Left ventricle myocardium superior (tissue), 1 donor: ENCODE data around the gene RIMS3. TPM values are rescaled to one million over a fixed set of nuclear protein-coding genes. Genes with fewer than 3 reads are reported as not detected.

Experiments
- ATAC-seq: fragments of 200-7000 bp; cut with Tn5 transposase; one replicate; pipeline ENCODE4 v1.9.1; 2020; ENCODE audit warnings: mild to moderate bottlenecking, moderate library complexity
- DNase-seq: peaks from one replicate; pipeline ENCODE4 v3.0.0-alpha.2; 2020
- intact Hi-C: fragments of 100-400 bp; cut with micrococcal nuclease; formaldehyde crosslinking; loops from one replicate; pipeline ENCODE4 v1.11.0; 2022
- total RNA-seq: library from RNA; stranded (reverse); fragmentation: NEBNext Ultra II Directional; extraction: Animal tissue kit (Norgen Biotek cat#: 25700); gene quantifications from one replicate; pipeline ENCODE4 v1.2.1, GENCODE V29; 2021
- donor health status: DM: no; HTN: yes; CAD: no; lungs with severe emphysema.

The RIMS3 gene
- total RNA-seq, 1 donor from 2014 or later = 0.92 TPM

DNA sequence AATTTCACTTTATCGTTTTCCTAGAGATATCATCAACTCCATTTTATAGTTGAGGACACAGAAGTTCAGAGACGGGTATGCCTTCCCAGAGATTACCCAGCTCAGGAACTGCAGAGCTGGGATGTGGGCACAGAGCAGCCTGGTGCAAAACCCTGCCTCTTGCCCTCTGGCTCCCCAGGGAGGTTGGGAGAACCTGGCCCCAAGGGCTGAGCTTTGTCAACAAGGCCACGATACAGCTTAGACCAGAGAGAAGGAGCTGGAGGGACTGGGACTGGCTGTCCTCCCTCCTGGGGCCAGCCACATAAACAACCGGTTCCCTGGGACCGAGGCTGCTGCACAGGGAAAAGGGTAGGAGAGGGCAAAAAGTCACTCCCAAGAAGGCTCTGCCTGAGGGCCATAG is 3.8 kb downstream of the RIMS3 start:
- intact Hi-C loops = loop anchor here (10.0 kb wide), 1 partner anchor 47 kb away; no protein-coding TSS in a partner anchor
- DNase-seq (no peak), ATAC-seq (no peak)

DNA sequence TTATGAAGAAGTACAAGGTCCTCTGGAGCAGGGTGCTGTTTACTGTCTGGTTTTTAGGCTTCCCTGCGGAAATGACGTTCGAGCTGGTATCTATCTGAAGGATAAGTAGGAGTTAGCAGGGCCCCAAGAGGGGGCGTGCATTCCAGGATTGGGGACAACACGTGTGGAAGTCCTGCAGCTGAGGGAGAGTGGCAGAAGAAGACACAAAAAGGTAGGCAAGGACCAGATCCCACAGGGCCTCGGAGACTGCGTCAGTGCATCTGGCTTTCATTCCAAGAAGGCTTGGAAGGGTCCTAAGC is 5.9 kb downstream of the RIMS3 start:
- no peak for ATAC-seq
- no peak for DNase-seq
- intact Hi-C loops = no loop called here

DNA sequence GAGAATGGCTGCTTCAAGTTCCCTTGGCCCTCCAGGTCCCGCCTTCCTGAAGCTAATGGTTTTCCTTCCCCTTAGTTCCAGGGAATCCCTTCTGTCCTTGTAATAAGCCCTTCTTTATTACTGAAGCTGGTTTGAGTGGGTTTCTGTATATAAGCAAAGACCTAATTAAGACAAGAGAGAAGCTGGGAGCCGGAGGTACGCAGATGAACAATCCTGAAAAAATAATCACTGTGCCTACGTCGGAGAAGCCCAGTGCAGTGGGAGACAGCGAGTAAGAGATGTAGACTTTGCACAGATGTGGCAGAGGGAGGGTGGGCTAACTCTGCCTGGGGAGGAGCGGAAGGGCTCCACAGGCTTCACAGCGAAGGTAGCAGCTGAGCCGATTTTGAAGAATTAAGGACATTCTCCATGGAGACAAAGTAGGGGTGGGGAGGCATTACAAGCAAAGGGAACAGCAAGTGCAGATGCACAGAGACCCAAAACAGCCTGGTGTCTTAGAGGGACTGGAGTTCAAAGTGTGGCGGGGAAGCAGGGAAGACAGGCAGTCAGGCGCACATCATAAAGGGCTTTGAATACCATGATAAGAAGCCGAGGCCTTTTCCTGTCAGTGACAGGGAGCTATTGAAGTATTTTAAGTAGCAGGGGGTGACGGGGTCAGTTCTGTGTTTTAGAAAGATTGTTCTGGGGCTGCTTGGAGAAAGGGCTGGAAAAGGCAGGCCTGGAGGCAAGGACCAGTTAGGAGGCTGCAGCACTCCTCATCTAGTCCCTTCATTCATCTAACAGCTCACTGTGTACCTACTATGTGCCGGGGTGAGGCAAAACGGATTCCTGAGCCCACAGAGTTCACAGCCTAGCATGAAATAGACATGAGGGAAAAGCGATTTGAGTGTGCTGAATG is 6.5 kb downstream of the RIMS3 start:
- no peak for ATAC-seq
- no peak for DNase-seq
- intact Hi-C loops = no loop called here

DNA sequence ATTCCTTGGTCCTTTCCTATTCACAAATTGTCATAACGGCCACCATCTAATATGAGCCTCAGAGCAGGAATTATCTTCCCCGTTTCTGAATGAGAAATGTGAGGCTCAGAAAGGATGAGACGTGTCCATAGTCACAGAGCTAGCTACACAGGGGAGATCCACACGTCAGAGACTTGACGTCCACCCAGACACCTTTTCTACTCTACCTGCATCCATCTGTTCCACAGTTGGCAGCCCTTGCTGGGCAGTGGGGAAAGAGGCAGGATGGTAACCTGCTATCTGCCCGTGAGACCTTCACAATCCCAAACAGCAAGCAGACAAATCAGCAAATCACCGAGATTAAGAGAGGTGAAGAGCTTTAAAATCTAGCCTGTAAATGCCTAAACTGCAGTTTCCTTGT is 8.4 kb downstream of the RIMS3 start:
- intact Hi-C loops = no loop called here
- DNase-seq (no peak), ATAC-seq (no peak)

DNA sequence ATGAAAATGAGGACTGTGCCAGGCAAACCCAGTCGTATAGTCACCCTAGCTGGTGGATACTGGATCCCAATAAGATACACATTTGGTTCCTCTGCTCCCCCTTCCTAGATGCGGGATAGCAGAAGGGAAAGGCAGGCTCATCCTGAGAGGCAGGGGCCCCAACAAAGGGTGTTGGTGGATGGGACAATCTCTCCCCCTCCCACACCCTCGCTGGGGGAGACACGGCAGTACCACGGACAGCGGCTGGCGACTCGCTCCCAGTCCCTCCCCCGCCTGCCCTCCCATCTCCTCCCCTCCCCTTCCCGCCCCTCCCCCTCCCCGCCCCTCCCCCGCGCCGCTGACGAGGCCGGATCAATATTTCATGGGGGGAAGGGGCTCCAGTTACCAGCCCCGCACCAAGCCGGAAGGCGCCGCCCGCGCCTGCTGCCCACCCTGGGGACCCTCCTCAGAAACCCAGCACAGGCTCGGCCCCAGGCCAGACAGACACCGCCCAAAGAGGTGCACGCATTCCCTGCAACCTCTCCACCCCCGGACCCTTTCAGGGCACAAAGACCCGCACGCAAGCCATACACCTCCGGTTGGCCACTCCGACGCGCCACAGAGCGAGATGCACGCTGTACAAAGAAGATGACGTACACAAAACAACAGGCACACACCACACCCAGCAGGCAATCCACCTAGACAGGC is 11.5 kb downstream of the RIMS3 start:
- intact Hi-C loops = no loop called here
- ATAC-seq = no peak

DNA sequence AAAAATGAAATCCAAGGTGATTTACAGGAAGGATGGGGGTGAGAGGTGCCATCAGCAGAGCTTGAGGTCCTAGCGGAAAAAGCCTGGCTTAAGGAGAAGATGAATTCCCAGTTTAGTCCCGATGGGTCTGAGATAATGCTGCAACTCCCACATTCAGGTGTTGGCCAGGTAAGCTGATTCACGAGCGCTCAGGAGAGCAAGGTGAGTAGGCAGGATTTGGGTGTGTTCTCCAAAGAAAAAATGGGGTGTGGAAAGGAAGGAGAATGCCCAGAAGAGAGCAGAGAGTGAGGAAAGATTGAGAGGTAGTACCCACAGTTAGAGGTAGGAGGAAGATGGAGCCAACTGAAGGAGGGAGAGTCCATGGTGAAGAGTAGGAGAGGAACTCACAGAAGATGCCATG is 12.5 kb downstream of the RIMS3 start:
- no peak for DNase-seq
- intact Hi-C loops = no loop called here
- no peak for ATAC-seq

More for the DNA sequence above, 11.5 kb downstream of the RIMS3 start:
- DNase-seq = no peak

DNA sequence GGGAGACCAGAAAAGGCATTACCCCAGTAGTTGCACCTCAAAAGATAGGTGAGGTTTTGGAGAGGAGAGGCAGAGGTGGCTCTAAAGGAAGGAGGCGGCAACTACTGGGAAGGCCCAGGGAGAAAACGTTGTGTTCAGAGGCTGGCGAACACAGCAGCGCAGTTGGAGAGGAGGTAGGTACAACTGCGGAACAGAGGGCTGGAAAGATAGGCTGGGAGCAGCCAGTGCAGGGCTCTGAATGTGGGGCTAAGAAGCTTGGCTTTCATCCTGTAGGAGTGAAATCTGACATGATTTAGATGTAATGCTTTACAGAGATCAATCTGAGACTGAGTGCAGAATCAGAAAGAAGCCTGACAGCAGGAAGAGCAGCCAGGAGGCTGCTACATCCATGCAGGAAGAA is 13.0 kb downstream of the RIMS3 start:
- no peak for ATAC-seq
- no peak for DNase-seq
- intact Hi-C loops = no loop called here

DNA sequence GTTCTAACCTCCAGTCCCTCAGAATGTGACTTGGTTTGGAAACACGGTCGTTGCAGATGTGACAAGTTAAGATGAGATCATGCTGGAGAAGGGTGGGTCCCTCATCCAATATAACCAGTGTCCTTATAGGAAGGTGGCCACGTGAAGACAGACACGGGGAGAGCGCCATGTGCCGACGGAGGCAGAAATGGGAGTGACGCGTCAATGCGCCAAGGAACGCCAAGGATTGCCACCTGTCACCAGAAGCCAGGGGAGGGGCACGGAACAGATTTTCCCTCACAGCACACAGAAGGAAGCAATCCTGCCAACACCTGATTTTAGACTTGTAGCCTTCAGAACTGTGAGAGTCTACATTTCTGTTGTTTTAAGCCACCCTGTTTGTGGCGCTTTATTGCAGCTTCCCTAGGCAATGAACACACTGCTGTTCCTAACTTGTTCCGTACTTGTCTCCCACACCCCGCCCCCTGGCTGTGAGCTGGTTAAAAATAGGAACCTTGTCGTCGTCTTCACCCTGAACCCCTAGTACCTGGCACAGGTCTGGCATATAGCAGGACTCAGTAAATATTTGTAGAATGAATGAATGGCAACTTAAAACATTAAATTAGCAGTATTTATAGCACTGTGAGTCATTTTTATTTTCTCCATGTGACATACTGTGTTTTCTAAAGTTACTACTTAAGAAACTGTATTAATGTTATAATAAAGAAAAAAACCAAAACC is 14.2 kb downstream of the RIMS3 start:
- ATAC-seq (peak; percentile 91), DNase-seq (peak; percentile 62)
- intact Hi-C loops = no loop called here

DNA sequence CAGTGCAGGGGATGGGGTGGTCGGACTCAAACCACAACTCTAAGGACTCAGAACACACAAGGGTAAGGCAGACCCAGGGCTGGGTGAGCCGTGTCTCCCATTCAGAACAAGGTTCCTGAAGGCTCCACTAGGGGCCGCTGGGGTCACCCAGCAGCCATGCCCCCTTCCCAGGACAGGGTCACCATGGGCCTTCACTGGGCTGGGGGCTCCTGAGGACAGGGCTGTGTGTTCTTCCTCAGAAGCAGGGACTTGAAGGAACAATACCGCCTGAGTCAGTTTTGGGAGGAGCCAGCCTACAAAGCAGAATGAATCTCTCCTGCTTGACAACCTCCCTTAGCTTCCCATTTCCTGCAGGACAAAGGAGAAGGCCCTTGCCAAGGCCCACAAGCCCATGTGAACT is 15.4 kb downstream of the RIMS3 start:
- peak; percentile 15 for ATAC-seq
- intact Hi-C loops = no loop called here
- no peak for DNase-seq

DNA sequence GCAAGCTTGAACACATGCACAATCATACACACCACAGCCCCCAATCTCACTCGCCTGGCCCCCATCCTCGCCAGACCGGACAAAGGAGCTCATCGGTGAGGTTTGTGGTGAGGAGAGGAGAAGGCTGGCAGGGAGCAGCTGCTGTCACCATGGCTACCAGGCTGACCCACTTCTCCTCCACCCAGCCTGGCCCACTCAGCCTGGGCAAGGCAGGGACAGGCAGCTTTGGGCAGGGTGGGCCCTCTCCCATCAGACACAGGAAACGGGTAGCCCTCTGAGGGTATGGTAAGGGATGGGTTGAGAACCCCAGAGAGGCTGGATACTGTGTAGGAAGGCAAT is 15.9 kb downstream of the RIMS3 start:
- intact Hi-C loops = no loop called here
- no peak for ATAC-seq
- DNase-seq = no peak

DNA sequence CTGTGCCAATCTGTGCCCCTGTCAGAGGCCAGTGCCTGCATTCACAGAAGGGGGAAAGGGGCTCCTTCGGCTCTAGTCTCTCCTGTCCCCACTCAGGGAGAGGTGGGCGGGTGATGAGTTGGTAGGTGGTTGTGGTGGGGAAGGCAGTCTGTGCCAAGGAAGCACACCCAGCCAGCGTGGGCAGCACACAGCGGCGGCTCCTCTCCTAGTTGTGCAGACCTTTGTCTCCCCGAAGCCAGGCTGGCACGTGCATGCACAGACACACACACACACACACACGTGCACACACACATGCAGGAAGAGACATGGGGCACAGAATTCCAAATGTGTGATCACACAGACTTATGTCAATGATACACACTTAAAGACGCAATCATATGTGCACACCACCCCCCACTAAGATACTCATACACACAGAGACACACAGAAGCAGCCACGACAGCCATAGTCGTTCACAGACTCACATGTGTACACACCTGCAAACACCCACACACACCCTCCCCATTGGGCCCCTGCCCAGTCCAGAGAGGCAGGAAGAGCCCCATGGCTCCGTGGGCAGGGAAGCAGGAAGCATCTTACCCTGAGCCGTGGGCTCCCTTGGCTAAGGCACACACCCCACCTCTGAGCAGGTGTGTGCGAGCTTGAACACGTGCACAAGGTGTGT is 16.4 kb downstream of the RIMS3 start:
- ATAC-seq (no peak), DNase-seq (no peak)
- intact Hi-C loops = no loop called here

DNA sequence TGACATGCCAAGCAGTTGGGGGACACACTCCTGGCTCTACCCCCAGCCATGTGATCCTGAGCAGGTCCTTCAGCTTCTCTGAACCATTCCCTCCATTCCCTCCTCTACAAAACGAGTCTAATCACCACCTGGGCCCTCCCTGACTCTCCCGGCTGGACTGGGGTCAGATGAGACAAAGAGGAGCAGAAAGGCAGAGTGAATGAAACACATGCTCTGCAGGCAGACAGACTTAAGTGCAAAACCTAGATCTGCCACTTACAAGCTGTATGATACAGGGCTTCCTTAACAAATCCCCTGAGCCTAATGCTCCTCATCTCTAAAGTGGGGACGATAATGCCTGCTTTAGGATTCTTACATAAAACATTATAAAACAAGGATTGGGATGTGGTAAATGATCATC is 17.3 kb downstream of the RIMS3 start:
- no peak for ATAC-seq
- DNase-seq = no peak
- intact Hi-C loops = no loop called here

DNA sequence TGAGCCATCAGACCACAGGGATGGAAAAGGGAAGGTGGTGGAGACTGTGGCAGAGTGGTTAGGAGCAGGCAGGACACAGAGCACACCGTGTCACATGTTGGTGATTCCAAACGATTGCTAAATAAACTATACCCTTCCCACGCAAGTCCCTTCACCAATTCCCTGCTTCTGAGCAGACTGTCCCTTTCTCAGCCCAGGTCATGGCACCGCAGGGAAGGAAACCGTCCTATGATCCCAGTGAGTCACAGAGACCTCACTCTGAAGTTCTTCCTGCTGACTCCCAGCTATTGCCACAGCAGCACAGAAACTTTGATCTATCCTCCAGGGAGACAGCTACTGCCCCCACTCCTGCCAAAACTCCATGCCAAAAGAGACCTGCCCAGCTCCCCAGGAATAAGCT is 19.2 kb downstream of the RIMS3 start:
- DNase-seq (no peak), ATAC-seq (no peak)
- intact Hi-C loops = no loop called here

DNA sequence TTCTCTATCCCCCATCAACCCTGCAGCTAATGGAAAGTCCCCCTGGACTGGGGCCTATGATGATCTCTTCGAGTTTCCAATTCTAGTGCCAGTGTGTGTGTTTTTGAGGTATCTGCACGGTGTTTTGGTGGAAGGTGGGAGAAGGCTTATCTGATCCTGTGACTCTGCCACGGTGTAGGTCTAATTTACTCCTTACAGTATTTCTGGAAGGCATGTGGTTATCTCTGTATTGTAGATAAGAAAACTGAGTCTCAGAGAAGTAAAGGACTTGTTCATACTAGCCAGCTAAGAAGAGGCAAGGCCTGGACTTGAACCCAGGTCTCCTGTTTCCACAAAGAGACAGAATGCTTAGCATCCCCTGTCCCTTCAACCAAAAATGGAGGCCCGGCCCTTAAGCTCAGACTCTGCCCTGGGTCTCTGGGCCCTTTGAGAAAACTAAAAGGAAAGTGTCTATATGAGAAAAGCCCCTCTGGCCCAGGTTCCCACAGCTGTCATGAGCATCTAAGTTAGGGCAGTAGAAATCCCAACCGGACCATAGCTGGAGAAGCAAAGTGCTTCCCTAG is 20.3 kb downstream of the RIMS3 start:
- ATAC-seq (no peak), DNase-seq (no peak)
- intact Hi-C loops = no loop called here

DNA sequence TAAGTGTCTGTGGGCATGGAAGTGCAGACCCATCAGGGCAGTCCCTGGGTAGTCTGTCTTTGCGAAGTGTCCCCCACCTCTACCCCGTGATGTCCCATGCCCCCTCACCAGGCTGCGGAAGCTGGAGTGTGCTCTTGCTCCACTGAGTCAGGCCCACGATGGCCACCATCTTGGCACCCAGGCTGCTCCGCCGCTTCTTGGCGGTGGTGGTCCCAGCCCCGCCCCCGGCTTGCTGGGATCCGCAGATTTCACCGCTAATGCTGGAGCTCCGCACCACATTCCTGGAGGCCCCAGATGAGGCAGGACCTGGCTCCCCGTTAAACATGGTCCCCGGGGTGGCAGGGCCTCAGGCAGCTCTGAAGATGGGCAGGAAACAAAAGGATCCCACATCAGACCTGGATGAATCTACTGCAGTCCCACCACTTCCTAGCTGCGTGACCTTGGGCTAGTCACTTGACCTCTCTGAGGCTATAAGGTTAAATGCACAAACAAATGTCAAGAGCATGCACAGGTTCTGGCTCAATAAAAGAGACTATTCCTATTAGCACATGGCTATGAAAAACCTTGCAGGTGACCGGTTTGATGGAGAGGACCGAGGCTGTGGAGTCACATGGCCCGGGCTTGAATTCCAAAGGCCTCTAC is 23.8 kb downstream of the RIMS3 start:
- ATAC-seq (no peak), DNase-seq (no peak)
- intact Hi-C loops = no loop called here

DNA sequence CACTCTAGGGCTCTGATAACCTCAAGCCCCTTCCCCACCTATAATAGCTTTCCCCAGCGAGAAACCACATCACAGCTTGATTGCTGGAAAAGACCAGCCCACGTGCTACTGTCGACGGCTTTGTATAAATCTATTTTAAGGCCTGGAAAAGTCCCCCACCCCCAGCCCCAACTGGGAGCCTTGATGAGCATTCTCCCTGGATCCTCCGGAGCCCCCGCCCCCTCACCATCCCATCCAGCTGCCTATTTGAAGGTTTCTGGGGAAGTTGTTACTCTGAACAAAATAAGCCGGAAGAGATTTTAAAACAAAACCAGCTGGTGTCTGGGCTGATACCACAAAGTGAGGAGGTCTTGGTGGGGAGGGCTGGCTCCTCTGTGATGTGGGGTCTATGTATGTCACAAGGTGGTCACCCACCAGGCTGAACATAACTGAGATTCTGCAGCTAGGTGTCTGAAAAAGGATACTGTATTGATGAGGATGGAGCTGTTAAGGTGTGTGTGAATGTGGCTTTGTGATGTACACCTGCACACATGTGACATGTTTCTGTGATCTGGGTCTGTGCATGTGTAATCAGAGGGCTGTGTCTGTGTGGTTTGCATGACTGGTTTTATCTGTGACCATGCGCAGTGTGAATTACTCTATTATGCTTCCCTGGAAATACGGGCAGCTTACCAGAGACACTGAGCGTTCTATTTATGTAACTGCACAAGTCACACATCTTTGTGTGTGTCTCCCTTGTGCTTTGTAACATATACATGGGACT is 25.0 kb downstream of the RIMS3 start:
- intact Hi-C loops = no loop called here
- no peak for ATAC-seq
- no peak for DNase-seq

DNA sequence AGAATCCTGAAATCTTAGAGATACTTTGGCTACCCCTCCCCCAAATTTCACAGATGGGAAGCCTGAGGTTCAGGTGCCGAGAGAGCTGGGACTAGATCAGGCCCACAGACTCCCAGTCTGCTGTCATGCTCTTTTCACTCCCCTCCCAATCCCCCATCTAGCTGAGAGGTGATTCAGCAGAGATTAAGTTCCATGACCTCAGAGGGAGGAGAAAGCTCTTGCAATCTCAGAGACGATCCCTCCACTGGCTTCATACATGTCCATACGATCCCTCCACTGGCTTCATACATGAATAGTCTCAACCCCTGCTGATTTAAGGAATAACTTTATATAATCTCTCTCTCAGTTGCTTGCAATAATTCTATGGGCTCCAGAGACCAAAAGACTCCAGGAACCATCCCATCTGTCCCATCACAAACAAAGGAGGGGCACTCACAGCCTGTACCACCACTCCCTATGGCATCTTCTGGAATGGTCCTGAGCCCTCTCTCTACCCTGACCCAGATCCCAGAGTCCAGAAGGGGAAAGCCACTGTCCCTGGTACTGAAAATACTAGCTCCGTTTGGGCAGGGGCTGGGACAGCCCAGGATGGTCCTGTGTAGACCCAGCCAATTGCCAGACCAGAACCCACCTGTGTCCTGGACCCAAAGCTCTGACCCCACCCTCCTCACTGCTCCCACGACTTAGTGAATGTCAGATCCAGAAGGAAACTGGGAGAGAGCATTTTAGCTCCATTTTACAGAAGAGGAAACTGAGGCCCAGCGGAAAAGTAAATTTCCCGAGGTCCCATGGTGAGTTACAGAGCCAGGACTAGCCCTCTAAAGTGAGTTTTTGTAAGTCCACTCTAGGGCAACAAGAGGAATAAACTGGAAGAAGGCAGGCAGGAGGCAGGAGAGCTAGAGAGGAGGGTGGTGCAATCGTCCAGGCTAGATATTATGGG is 27.1 kb downstream of the RIMS3 start:
- ATAC-seq (peak; percentile 15), DNase-seq (no peak)
- intact Hi-C loops = no loop called here
